Stimulated activated CD4-positive, alpha-beta T cell treated with anti-CD3 and anti-CD28 coated beads, Interleukin-1b, Interleukin-23, amount 100 ng/mL, for 24 hours (primary cell): ENCODE measurements around the gene UFC1.

Source experiments
- DNase-seq, 4 experiments: peaks; one replicate each; pipeline ENCODE4 v3.0.0-alpha.2; 2020; ENCODE audit warnings: low read depth in 4 of 4, low spot score in 1 of 4

Gene UFC1

DNA sequence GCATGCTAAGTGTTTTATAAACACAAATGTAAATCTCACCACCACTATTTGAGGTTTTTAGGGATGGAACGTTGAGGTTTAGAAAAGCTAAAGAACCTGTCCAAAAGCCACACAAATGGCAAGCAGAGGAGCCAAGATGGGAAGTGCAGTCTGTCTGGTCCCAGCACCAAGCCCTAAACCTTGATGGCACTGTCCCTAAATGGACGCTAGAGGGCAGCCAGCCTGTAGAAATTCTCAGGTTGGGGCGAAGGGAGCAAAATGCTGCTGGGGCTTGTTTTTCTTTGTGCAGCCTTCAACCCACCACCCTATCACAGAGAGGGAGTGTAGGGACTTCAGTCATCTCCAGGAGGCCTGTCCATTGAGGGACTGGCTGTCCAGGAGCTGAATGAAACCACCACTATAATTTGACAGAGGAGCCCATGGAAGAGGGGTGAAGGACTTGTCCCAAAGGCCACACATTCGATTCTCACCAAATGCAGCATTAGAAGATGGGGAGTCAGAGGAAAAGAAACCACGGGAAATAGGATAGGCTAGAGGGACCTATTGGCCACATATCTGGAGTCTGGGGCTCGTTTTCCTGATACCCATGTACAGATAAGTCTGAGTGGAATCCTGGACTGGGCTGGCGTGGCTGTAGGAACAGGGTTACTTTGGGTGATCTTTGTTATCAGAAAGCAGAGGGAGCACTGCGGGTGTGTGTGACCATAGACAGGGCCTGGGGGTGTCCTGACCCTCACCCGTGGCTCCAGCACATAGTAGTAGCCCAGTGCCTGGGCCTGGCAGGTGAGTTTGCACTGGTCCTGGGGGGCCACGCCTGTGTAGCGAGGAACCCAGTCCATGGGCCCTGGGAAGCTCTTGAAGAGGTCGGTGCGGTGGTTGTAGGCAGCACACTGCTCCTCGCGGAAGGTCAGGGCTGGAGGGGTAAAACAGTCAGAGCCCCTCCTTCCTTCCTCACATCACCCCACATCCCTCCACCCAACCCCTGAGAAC lies 39.0 kb downstream of the UFC1 start:
- DNase-seq, result peak; percentile 27 to 39 (median 32)

GRCh38 chr1:161193561-161194235 lies 39.9 kb downstream of the UFC1 start:
- no peak for DNase-seq

DNA sequence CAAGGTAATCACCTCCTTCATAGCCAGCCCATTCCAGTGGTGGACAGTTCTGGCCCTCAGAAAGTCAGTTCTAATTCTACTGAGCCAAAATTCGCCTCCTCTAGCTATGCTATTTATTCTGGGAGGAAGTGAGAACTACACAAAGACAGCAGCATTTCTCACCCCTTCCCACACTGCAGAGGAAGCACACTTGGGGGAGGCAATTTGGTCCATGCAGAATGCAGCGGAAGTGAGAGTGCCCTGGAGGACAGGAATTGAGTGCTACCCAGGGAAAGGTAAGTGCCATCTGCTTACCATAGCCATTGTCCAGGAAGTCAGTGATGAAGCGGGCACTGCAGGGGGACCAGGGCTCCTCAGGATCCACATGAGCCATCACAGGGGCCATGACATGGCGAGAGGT lies 41.4 kb downstream of the UFC1 start:
- no peak for DNase-seq

- DNase-seq, result no peak
These were observed 42.3 kb downstream of the UFC1 start for GRCh38 chr1:161196111-161196510.

- no peak for DNase-seq
These were observed 43.0 kb downstream of the UFC1 start for GRCh38 chr1:161196521-161197451.

DNA sequence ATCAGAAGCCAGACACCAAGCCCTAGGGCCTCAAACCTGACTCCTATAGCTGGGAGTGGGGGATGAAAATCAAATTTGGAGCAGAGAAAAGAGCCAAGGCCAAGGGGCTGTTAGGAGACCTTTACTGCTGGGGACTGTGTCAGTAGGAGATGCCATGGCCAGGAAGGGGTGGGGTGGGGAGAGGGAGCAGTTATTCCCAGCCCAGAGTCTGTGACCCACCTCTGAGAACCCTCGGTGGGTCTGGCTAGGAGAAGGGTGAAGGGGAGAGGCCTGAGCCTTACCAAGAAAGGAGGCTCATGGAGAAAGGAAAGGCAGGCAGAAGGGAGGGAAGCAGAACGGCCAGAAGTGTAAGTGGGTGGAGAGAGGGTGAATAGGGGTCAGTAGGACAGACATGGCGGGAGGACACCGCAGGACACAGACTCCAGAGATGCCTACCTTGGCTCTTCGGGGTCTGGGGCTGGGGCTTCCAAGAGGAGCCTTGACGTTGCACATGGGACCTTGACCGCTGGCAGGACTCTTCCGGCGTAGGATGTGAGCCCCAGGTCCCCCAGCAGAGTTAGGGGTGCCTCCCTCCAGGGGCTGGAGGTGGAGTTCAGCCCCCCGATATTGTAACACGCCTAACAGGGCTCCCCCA lies 43.9 kb downstream of the UFC1 start:
- DNase-seq, result no peak

DNA sequence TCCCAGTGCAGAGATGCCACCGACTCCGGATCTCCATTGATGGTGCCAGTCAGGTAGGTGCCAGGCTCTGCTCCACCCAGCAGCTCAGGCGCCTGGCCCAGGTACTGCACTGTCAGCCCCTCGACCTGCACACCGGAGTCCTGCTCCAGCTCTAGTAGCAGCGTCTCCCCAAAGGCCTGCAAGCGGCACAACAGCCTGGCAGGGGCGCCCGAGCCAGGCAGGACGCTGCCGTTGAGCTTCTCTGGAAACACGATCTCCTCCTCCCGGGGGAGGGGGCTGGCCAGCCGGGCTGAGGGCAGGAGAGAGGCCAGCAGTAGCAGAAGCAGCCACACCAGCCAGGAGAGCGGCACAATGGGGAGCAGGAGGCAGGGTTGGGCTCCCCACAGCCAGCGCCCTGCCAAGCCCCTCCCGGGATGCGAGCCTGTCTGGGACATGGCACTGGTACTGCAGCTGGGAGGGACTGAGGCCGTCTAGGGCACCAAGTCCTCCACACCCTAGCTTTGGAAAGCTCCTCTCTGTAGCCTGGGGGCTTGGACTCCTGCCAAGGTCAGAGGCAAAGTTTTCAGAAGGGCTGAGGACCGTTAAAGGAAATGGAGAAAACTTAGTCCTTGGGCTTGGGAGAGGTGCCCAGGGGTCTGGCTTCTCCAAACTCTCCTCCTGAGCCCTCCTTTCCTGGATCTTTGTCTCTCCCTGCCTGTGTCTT lies 44.6 kb downstream of the UFC1 start:
- no peak for DNase-seq

DNA sequence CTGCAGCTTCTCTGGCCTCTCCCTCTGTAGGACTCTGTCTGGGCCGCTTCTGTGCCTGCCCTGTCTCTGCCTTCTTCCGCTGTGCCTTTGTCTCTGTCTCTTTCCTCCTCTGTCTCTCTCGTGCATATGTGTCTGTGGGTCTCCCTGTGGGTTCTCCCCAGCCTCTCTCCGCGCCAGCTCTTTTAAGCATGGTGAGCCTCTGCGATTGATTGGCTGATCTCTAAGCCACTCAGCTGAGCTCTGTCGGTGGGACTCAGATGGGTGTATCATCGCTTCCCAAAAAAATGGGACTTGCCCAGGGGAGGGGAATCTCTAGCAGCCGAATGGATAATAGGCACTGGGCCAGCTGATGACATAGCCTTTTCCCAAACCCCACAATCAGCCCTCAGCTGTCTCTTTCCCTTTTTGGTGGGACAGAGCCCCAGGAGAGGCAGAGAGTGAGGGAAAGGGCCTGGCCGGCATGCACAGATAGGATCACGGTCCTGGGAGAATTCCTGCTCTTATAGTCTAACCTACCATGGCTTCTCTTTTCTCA lies 45.2 kb downstream of the UFC1 start, which contains the start of gene ADAMTS4:
Gene ADAMTS4 (minus strand): TSS at position 158 of the 535 bp plus-strand sequence. CDS start 427 bp downstream, outside the sequence.
- no peak for DNase-seq

GRCh38 chr1:161199506-161200139 lies 45.8 kb downstream of the UFC1 start:
- no peak for DNase-seq

DNA sequence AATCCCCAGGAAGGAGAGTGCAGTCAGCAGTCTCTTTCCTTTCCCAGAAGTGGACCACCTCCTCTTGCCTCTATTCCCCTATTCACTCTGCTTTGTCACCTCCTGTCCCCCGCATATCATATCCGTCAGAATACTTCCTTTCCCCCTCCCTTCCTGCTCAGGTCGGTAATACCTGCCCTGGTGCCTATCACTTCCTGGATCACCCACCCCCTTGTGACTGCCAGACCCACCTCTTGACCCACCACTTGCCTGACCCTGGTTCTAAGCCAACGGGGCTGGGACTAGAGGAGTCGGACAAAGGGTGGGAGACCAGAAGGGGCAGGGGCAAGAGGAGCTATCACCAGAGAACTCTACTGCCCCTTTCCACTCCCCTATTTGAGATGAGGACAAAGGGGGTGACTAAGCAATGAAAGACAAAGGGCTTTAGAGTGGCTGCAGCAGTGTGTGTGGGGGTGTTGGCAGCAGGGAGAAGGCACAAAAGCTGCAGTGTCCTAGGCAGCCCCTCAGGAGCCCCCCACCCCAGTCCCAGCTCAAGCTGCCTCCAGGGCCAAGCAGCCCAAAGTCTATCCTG lies 46.7 kb downstream of the UFC1 start:
- no peak for DNase-seq

- no peak for DNase-seq
These were observed 47.4 kb downstream of the UFC1 start for GRCh38 chr1:161200992-161201835.

DNA sequence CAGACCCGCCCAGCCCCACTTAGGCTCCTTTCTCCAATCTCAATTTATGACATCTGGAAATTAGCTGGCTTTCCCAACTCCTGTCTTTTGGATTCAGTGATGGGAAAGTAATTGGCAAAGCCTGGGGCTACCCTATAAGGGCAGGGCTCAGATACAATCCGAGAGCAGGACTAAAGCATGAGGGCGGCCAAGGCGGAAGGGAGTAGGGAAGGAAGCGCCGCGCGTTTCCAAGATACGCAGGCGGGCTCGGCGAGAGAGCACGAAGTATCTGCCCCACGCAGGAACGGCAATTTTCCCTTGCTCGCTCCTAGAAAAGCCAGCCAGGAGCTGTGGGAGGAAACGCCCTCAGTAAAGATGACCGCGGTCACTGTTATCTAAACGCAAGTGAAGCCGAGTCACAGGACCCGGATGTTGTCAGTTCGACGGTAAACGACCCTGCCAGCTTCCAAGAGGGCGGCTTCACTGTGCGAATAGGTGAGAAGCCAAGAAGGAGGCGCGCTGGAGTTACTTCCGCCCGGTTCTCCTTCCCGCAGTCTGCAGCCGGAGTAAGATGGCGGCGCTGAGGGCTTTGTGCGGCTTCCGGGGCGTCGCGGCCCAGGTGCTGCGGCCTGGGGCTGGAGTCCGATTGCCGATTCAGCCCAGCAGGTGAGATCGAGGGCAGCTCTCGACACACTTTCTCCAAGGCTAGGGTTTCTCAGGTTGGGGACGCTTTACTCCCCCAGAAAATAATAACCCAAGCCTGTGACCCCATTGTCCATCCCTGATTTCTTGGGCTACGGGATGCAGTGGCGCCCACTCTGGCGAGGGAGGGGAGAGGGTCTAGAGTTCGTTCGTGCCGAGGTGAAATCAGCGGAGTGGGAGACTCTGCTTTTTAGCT lies 48.3 kb downstream of the UFC1 start, which contains the start of gene NDUFS2:
Gene NDUFS2 (plus strand): TSS at position 532 of the 877 bp plus-strand sequence. CDS start 19 bp downstream, at position 551.
- DNase-seq, result peak; percentile 79 to 91 (median 86)

- no peak for DNase-seq
These were observed 52.8 kb downstream of the UFC1 start for GRCh38 chr1:161206411-161207140.

- no peak for DNase-seq
These were observed 53.4 kb downstream of the UFC1 start for GRCh38 chr1:161207173-161207572.
